Activated gamma-delta T cell treated with anti-CD3 and anti-CD28 coated beads, Interleukin-2, amount 50 U/mL, for 16 hours (primary cell): Measurements from ENCODE around the gene B4GALT6.

Experiments
- DNase-seq: peaks from one replicate; pipeline ENCODE4 v3.0.0-alpha.2; 2020; ENCODE audit warnings: low read depth

Gene B4GALT6

GRCh38 chr18:31591628-31592027, 92.8 kb downstream of the B4GALT6 start, which contains the start of gene TTR:
TTR (plus strand) TSS chr18:31591877; CDS start chr18:31591903, 26 bp downstream.
- no peak for DNase-seq

GRCh38 chr18:31591113-31591512, 93.3 kb downstream of the B4GALT6 start:
- no peak for DNase-seq

- DNase-seq, result no peak
Observed at GRCh38 chr18:31590570-31590969, 93.8 kb downstream of the B4GALT6 start.

GRCh38 chr18:31587529-31587928, 96.9 kb downstream of the B4GALT6 start:
- no peak for DNase-seq

- no peak for DNase-seq
Observed at GRCh38 chr18:31586616-31587015, 97.8 kb downstream of the B4GALT6 start.

GRCh38 chr18:31585991-31586390, 98.4 kb downstream of the B4GALT6 start:
- DNase-seq, result no peak

GRCh38 chr18:31583185-31583854, 101.1 kb downstream of the B4GALT6 start:
- no peak for DNase-seq

- no peak for DNase-seq
Observed at GRCh38 chr18:31581498-31582197, 102.7 kb downstream of the B4GALT6 start.

GRCh38 chr18:31579375-31579774, 105.0 kb downstream of the B4GALT6 start:
- DNase-seq, result no peak

- no peak for DNase-seq
Observed at GRCh38 chr18:31578126-31578525, 106.3 kb downstream of the B4GALT6 start.

GRCh38 chr18:31577195-31577594, 107.2 kb downstream of the B4GALT6 start:
- DNase-seq, result no peak

- no peak for DNase-seq
Observed at GRCh38 chr18:31576670-31577069, 107.7 kb downstream of the B4GALT6 start.

GRCh38 chr18:31575515-31576257, 108.7 kb downstream of the B4GALT6 start:
- DNase-seq, result no peak

- no peak for DNase-seq
Observed at GRCh38 chr18:31574359-31574758, 110.0 kb downstream of the B4GALT6 start.
